Neuronal stem cell (in vitro differentiated cells): ENCODE results near the gene ASF1B.
A peak's percentile ranks its signal among the peaks of the same experiment; 100 is the strongest.

Experiments
- DNase-seq: peaks from one replicate; pipeline ENCODE4 v3.0.0-alpha.2; 2013; ENCODE audit warnings: low spot score
- H2AFZ ChIP-seq: one replicate; pipeline ENCODE4 v1.6.1; 2013; ENCODE audit warnings: mild to moderate bottlenecking, low read length, inconsistent platforms
- H2AK5ac ChIP-seq: 2 replicates; pipeline ENCODE4 v1.6.1; 2013; ENCODE audit warnings: low read depth, mild to moderate bottlenecking, inconsistent platforms, low read length, moderate library complexity, mixed read lengths
- H2BK120ac ChIP-seq: 2 replicates; pipeline ENCODE4 v1.6.1; 2013; ENCODE audit warnings: low read depth, mild to moderate bottlenecking, inconsistent platforms, low read length, moderate library complexity, mixed read lengths
- H2BK12ac ChIP-seq: one replicate; pipeline ENCODE4 v1.6.1; 2013; ENCODE audit warnings: low read length, inconsistent platforms
- H2BK15ac ChIP-seq: 2 replicates; pipeline ENCODE4 v1.6.1; 2013; ENCODE audit warnings: mild to moderate bottlenecking, low read length, inconsistent platforms, mixed read lengths
- H2BK5ac ChIP-seq: one replicate; pipeline ENCODE4 v1.6.1; 2013; ENCODE audit warnings: inconsistent platforms, mild to moderate bottlenecking, low read length, moderate library complexity
- H3K14ac ChIP-seq: one replicate; pipeline ENCODE4 v1.6.1; 2013; ENCODE audit warnings: low read length, inconsistent platforms
- H3K18ac ChIP-seq: 2 replicates; pipeline ENCODE4 v1.6.1; 2013; ENCODE audit warnings: low read length, inconsistent platforms
- H3K23ac ChIP-seq: 2 replicates; pipeline ENCODE4 v1.6.1; 2013; ENCODE audit warnings: low read depth, mild to moderate bottlenecking, mixed read lengths, low read length, inconsistent platforms; ENCODE audit not compliant: poor library complexity
- H3K27ac ChIP-seq: replicated peaks from 3 replicates; pipeline ENCODE4 v1.5.1; 2013; ENCODE audit warnings: low read length, inconsistent platforms
- H3K27me3 ChIP-seq, 3 experiments: 2 replicates each; pipeline ENCODE4 v1.6.1; 2013; ENCODE audit warnings: low read length in 3 of 3, mild to moderate bottlenecking in 2 of 3, inconsistent platforms in 1 of 3, low read depth in 1 of 3, mixed read lengths in 1 of 3, moderate library complexity in 1 of 3; ENCODE audit not compliant: control insufficient read depth in 3 of 3, insufficient read depth in 3 of 3
- H3K36me3 ChIP-seq, 2 donors: replicated peaks in 1 of 2; 2 replicates each; pipeline ENCODE4 v1.6.1; 2013; ENCODE audit warnings: low read length in 2 of 2; ENCODE audit not compliant: control insufficient read depth in 2 of 2, insufficient read depth in 2 of 2
- H3K4ac ChIP-seq: 2 replicates; pipeline ENCODE4 v1.6.1; 2013; ENCODE audit warnings: inconsistent platforms, mild to moderate bottlenecking, low read length, moderate library complexity
- H3K4me1 ChIP-seq, 2 donors: 1 replicate in 1 of 2; 2 replicates in 1 of 2; pipeline ENCODE4 v1.6.1; 2013; ENCODE audit warnings: low read length in 2 of 2, low read depth in 1 of 2; ENCODE audit not compliant: control insufficient read depth in 2 of 2, insufficient read depth in 1 of 2
- H3K4me2 ChIP-seq: one replicate; pipeline ENCODE4 v1.6.1; 2013; ENCODE audit warnings: mild to moderate bottlenecking, low read length, inconsistent platforms; ENCODE audit not compliant: insufficient read depth, poor library complexity, severe bottlenecking
- H3K4me3 ChIP-seq, 2 donors: 2 replicates each; pipeline ENCODE4 v1.5.1; 2013; ENCODE audit warnings: low read length in 2 of 2, mild to moderate bottlenecking in 2 of 2, inconsistent platforms in 1 of 2, moderate library complexity in 1 of 2
- H3K79me1 ChIP-seq: one replicate; pipeline ENCODE4 v1.6.1; 2013; ENCODE audit warnings: low read depth, mild to moderate bottlenecking, inconsistent platforms, low read length, moderate library complexity
- H3K9ac ChIP-seq: one replicate; pipeline ENCODE4 v1.6.1; 2013; ENCODE audit warnings: mild to moderate bottlenecking, low read depth, low read length, inconsistent platforms; ENCODE audit not compliant: poor library complexity
- H3K9me3 ChIP-seq, 2 donors: replicated peaks in 1 of 2; 2 replicates each; pipeline versions ENCODE3 to v1.6.1; 2013; ENCODE audit warnings: low read length in 2 of 2, mild to moderate bottlenecking in 2 of 2, inconsistent platforms in 1 of 2, low read depth in 1 of 2, mixed read lengths in 1 of 2, moderate library complexity in 1 of 2; ENCODE audit not compliant: control insufficient read depth in 2 of 2, insufficient read depth in 1 of 2
- H4K8ac ChIP-seq: one replicate; pipeline ENCODE4 v1.6.1; 2013; ENCODE audit warnings: low read depth, mild to moderate bottlenecking, inconsistent platforms, low read length, moderate library complexity
- H4K91ac ChIP-seq: one replicate; pipeline ENCODE4 v1.6.1; 2013; ENCODE audit warnings: low read length, low read depth, mild to moderate bottlenecking, inconsistent platforms; ENCODE audit not compliant: poor library complexity
- WGBS, 2 donors: extraction: QIAGEN DNeasy Blood & Tissue Kit; methylation state at CpG; one replicate each; pipeline ENCODE4 v1.1.7; 2013; ENCODE audit warnings: missing lambda C conversion rate in 2 of 2, mixed read lengths in 1 of 2; ENCODE audit not compliant: insufficient read length in 2 of 2, insufficient replicate concordance in 1 of 2; ENCODE audit errors: extremely low coverage in 2 of 2; 5-methylcytosine and 5-hydroxymethylcytosine counted together

Gene ASF1B

DNA sequence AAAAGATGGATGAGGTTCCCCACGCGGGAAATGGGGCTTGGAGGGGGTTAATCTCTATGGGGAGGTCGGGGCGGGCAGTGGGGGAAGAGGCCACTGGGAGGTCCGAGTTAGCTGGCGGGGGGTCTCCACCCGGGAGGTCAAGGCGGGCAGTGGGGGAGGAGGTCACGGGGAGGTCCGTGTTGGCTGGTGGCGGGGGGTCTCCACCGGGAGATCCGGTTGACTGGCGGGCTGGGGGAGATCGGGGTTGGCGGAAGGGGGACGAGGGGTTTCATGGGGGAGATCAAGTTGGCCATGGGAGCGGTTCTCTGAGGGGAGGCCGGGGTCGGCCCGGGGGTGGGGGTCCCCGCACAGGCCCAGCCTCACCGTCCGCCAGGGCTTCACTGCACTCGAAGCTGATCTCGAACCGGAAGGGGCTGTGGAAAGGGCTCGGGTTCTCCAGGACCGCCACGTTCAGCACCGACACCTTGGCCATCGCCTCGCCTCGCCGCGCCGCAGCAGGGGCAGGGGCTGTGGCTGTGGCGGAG, 342 bp downstream of the ASF1B start:
- Histone ChIP-seq H3K4me3 (peak overlapping the region; percentile 98 to 100), H3K14ac (peak overlapping the region; percentile 75), H2BK15ac (no peak overlapping the region), H3K4ac (no peak overlapping the region), H3K4me1 (peaks cover 13 to 18% of the 10 kb centered on the region in 2 donors), H3K9me3 (no peaks in the 10 kb centered on the region), H3K36me3 (peaks cover 2 to 21% of the 10 kb centered on the region in 2 donors), H2BK120ac (peak overlapping the region; percentile 47), H3K79me1 (peaks cover 4% of the 10 kb centered on the region), H3K27me3 (no peaks in the 10 kb centered on the region), H2BK5ac (no peak overlapping the region), H2AK5ac (peak overlapping the region; percentile 90), H3K23ac (peak overlapping the region; percentile 98), H3K27ac (peak overlapping the region; percentile 78), H3K18ac (peak overlapping the region; percentile 98), H3K9ac (peak overlapping the region; percentile 99), H3K4me2 (peak overlapping the region; percentile 93), H2AFZ (peak overlapping the region; percentile 93), H2BK12ac (no peak overlapping the region), H4K8ac (no peak overlapping the region), H4K91ac (no peak overlapping the region)
- no peak for DNase-seq
- no CpG with 5 or more reads among the region's 38 CpGs for WGBS, 2 donors

DNA sequence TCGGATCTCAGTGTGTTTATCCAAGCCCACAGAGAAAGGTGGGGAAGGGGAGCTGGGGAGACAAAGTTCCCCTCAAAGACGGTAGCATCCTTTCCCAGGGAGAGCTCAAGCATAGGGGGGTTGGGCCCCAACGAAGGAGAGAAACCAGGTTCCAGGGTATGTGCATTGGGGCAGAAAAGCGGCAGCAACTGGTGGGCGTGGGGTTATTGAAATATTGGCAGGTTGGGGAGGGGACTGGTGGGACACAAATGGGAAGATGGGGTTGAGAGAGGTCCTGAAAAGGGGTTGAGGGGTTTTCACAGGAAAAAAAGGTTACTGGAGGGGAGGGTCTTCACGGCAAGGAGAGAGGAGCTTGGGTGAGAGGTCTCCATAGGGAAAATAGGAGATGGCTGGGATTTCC, 1.0 kb downstream of the ASF1B start:
- peak overlapping the region; percentile 93 for H3K4me2 ChIP-seq
- no peak overlapping the region for H3K14ac ChIP-seq
- no peaks in the 10 kb centered on the region for H3K9me3 ChIP-seq
- H2AK5ac ChIP-seq, result peak overlapping the region; percentile 90
- no CpG with 5 or more reads among the region's 6 CpGs for WGBS, 2 donors
- H2BK15ac ChIP-seq, result no peak overlapping the region
- H3K27ac ChIP-seq, result no peak overlapping the region
- H2BK12ac ChIP-seq, result no peak overlapping the region
- no peaks in the 10 kb centered on the region for H3K27me3 ChIP-seq
- H4K8ac ChIP-seq, result no peak overlapping the region
- no peak overlapping the region for H2BK5ac ChIP-seq
- peaks cover 4% of the 10 kb centered on the region for H3K79me1 ChIP-seq
- H2BK120ac ChIP-seq, result no peak overlapping the region
- H3K4ac ChIP-seq, result no peak overlapping the region
- H3K4me1 ChIP-seq, result peaks cover 13 to 18% of the 10 kb centered on the region in 2 donors
- H3K36me3 ChIP-seq, result peaks cover 2 to 21% of the 10 kb centered on the region in 2 donors
- H3K18ac ChIP-seq, result no peak overlapping the region
- H3K23ac ChIP-seq, result no peak overlapping the region
- DNase-seq, result no peak
- peak overlapping the region; percentile 98 to 100 for H3K4me3 ChIP-seq
- no peak overlapping the region for H4K91ac ChIP-seq
- H3K9ac ChIP-seq, result no peak overlapping the region
- no peak overlapping the region for H2AFZ ChIP-seq

DNA sequence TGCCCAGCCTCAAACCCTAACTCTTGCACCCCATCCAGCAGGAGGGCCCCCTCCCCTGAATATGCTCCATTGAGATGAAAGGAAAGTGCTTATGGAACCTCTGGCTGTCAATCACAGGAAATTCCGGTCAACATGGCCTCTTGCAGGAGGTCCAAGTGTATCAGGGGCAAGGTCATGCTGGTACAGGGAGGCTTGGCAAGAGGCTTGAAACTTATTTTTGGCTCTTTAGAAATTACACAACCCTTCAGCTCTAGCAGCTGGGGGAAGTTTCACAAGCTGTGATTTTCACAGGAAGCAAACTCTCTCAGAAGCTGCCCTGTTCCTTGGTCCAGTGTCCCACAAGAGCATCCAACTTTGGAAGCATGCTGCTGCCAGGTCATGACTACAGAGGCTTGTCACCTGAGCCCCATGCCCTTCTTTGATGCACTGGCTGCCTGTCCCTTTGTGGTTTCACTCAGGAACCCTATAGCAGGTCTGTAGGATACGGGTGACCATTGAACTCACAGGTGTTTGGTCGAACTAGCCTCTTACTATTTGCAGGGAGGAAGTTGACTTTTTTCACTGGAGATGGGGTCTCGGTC, 8.4 kb downstream of the ASF1B start:
- no peak overlapping the region for H2AFZ ChIP-seq
- H3K18ac ChIP-seq, result no peak overlapping the region
- H3K9ac ChIP-seq, result peak overlapping the region; percentile 10
- H3K36me3 ChIP-seq, result peaks cover 18 to 67% of the 10 kb centered on the region in 2 donors
- H3K23ac ChIP-seq, result no peak overlapping the region
- H3K27ac ChIP-seq, result no peak overlapping the region
- no peak overlapping the region for H4K91ac ChIP-seq
- no peak overlapping the region for H3K4me2 ChIP-seq
- H3K4ac ChIP-seq, result no peak overlapping the region
- no peak overlapping the region for H2BK15ac ChIP-seq
- H2AK5ac ChIP-seq, result no peak overlapping the region
- no peak overlapping the region for H2BK120ac ChIP-seq
- H2BK12ac ChIP-seq, result no peak overlapping the region
- WGBS, 2 donors, result no CpG with 5 or more reads among the region's 4 CpGs
- DNase-seq, result no peak
- no peaks in the 10 kb centered on the region for H3K9me3 ChIP-seq
- no peaks in the 10 kb centered on the region for H3K79me1 ChIP-seq
- no peak overlapping the region for H2BK5ac ChIP-seq
- H3K4me1 ChIP-seq, result no peaks in the 10 kb centered on the region
- H3K27me3 ChIP-seq, result no peaks in the 10 kb centered on the region
- no peak overlapping the region for H4K8ac ChIP-seq
- H3K14ac ChIP-seq, result no peak overlapping the region
- H3K4me3 ChIP-seq, result no peak overlapping the region

DNA sequence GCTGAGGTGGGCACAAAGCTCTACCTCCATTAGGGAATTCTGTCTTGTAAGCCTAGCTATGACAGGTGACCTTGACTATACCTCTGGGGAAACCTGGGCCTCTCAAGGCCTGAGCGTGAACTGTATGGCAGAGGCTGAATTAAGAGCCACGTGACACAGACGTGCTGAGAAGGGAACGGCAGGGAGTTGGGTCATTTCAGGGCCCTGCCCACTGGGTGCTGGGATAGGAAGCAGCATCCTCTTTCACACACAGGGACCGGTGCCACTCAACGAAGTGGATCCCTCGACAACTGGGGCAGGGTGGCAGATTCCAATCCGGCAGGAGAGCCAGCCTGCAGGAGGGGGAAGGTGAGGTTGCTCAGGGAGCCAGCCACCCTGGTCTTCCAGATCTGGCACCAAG, 9.2 kb downstream of the ASF1B start:
- no peak overlapping the region for H2AK5ac ChIP-seq
- no peak overlapping the region for H3K9ac ChIP-seq
- no peak overlapping the region for H2BK15ac ChIP-seq
- no peak for DNase-seq
- no peak overlapping the region for H4K8ac ChIP-seq
- no peak overlapping the region for H3K18ac ChIP-seq
- WGBS, 2 donors, result no CpG with 5 or more reads among the region's 8 CpGs
- H3K14ac ChIP-seq, result no peak overlapping the region
- no peak overlapping the region for H4K91ac ChIP-seq
- H3K27ac ChIP-seq, result no peak overlapping the region
- H2BK5ac ChIP-seq, result no peak overlapping the region
- H3K4ac ChIP-seq, result no peak overlapping the region
- no peak overlapping the region for H2BK120ac ChIP-seq
- no peak overlapping the region for H2BK12ac ChIP-seq
- H3K4me1 ChIP-seq, result no peaks in the 10 kb centered on the region
- H3K79me1 ChIP-seq, result no peaks in the 10 kb centered on the region
- no peak overlapping the region for H2AFZ ChIP-seq
- no peaks in the 10 kb centered on the region for H3K27me3 ChIP-seq
- no peak overlapping the region for H3K23ac ChIP-seq
- no peaks in the 10 kb centered on the region for H3K9me3 ChIP-seq
- H3K36me3 ChIP-seq, result peaks cover 20 to 69% of the 10 kb centered on the region in 2 donors
- H3K4me2 ChIP-seq, result no peak overlapping the region
- H3K4me3 ChIP-seq, result no peak overlapping the region
